Activated T-cell treated with anti-CD3 and anti-CD28 coated beads for 24 hours (primary cell): ENCODE results near the gene NOXA1.

Source experiments
- DNase-seq: peaks from one replicate; pipeline ENCODE4 v3.0.0-alpha.2; 2020; ENCODE audit warnings: low read depth

NOXA1 gene

GRCh38 chr9:137454597-137455358, 31.6 kb downstream of the NOXA1 start:
- DNase-seq = no peak

GRCh38 chr9:137455359-137455991, 32.3 kb downstream of the NOXA1 start:
- DNase-seq = no peak

- no peak for DNase-seq
These were observed 33.1 kb downstream of the NOXA1 start for GRCh38 chr9:137456061-137456863.

- no peak for DNase-seq
These were observed 33.7 kb downstream of the NOXA1 start for GRCh38 chr9:137456864-137457405.

GRCh38 chr9:137457406-137458193, 34.4 kb downstream of the NOXA1 start:
- DNase-seq = no peak

- DNase-seq = no peak
These were observed 35.3 kb downstream of the NOXA1 start for GRCh38 chr9:137458194-137459151.

GRCh38 chr9:137459152-137459600, 36.0 kb downstream of the NOXA1 start, which contains the start of gene NSMF:
Gene NSMF (minus strand): TSS chr9:137459334. CDS start chr9:137459102, 232 bp downstream.
- peak; percentile 92 for DNase-seq

GRCh38 chr9:137459601-137460362, 36.6 kb downstream of the NOXA1 start:
- DNase-seq = no peak

- DNase-seq = no peak
These were observed 37.4 kb downstream of the NOXA1 start for GRCh38 chr9:137460363-137461315.

- no peak for DNase-seq
These were observed 38.1 kb downstream of the NOXA1 start for GRCh38 chr9:137461316-137461662.

- peak; percentile 68 for DNase-seq
These were observed 38.6 kb downstream of the NOXA1 start for GRCh38 chr9:137461663-137462395.

- DNase-seq = no peak
These were observed 39.3 kb downstream of the NOXA1 start for GRCh38 chr9:137462396-137462985.

GRCh38 chr9:137462986-137463930, 40.1 kb downstream of the NOXA1 start:
- no peak for DNase-seq

- no peak for DNase-seq
These were observed 40.7 kb downstream of the NOXA1 start for GRCh38 chr9:137463931-137464290.

- DNase-seq = no peak
These were observed 41.3 kb downstream of the NOXA1 start for GRCh38 chr9:137464291-137464999.
